Activated naive CD4-positive, alpha-beta T cell treated with anti-CD3 and anti-CD28 coated beads for 36 hours (primary cell): Measurements from ENCODE around the gene TFAP2E. TPM values are rescaled to one million over a fixed set of nuclear protein-coding genes. Genes with fewer than 3 reads are reported as not detected.
A peak's percentile ranks its signal among the peaks of the same experiment; 100 is the strongest.

Source experiments
- CTCF ChIA-PET: fragments of 350-600 bp; sonication (Branson Sonifier 250); formaldehyde crosslinking; loops from one replicate; lab custom pipeline; 2021; ENCODE audit warnings: antibody characterized with exemption; lab: Charles Lee
- DNase-seq: peaks from one replicate; pipeline ENCODE4 v3.0.0-alpha.2; 2020
- H3K27ac Mint-ChIP-seq: one replicate; pipeline ENCODE4 v1.8.0; 2021; ENCODE audit warnings: mild to moderate bottlenecking, mixed read lengths
- H3K27me3 Mint-ChIP-seq: one replicate; pipeline ENCODE4 v1.8.0; 2021; ENCODE audit warnings: low read depth, mixed read lengths
- H3K36me3 Mint-ChIP-seq: one replicate; pipeline ENCODE4 v1.8.0; 2021; ENCODE audit warnings: low read depth, mixed read lengths
- H3K4me1 Mint-ChIP-seq: one replicate; pipeline ENCODE4 v1.8.0; 2021; ENCODE audit warnings: low read depth, mixed read lengths
- H3K4me3 Mint-ChIP-seq: one replicate; pipeline ENCODE4 v1.8.0; 2021; ENCODE audit warnings: mild to moderate bottlenecking, moderate library complexity, mixed read lengths
- H3K9me3 Mint-ChIP-seq: one replicate; pipeline ENCODE4 v1.8.0; 2021; ENCODE audit warnings: mixed read lengths
- intact Hi-C: fragments of 100-400 bp; cut with micrococcal nuclease; formaldehyde crosslinking; loops from one replicate; pipeline ENCODE4 v1.15.1; 2023
- total RNA-seq, 2 experiments: library from RNA; stranded (reverse); gene quantifications; one replicate each; pipeline ENCODE4 v1.2.3, GENCODE V29; 2021

TFAP2E gene
- total RNA-seq, 2 experiments from 2014 or later, result 0.19 to 0.27 TPM

DNA sequence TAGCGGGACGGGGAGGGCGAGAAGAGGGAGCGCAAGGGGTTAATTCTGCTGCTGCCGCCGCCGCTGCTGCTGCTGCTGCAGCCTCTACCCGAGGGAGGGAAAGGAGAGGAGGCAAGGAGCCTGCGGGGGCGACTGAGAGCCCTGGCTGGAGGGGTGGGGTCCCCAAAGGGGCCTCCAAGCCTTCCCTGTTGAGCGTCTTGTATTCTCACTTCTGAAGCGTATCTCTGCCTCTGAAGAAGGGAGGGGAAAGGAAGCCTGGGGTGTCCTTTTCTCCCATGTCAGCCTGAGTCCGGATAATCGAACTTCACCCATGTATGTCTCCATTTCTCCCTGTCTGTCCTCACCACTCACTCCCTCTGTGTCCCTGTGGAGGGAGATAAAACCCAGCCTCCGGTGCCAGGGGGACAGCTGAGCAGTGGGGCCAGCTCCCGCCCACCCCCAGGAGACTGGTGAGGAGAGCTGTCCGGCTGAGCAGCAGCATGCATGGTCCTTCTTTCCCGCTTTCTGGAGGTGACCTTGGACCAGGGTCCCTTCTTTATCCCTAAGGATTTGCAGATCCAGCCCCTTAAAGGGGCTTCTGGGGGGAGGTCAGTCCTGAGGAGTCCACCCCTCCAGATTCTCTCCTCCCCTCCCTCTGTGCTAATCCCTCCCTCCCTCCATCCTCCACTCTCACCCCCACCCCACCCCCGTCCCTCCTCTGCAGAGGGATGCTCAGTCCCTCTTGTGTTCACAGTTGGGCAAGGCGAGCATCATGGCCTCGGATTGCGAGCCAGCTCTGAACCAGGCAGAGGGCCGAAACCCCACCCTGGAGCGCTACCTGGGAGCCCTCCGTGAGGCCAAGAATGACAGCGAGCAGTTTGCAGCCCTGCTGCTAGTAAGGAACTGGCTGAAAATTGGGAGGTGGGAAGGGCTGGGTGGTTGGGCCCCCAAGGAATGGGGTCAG lies 14.5 kb upstream of the TFAP2E start:
- H3K36me3 Mint-ChIP-seq, result no peaks in the 10 kb centered on the region
- peaks cover 44% of the 10 kb centered on the region for H3K4me1 Mint-ChIP-seq
- H3K27ac Mint-ChIP-seq, result peak overlapping the region; percentile 92
- DNase-seq, result no peak
- CTCF ChIA-PET, result interaction anchor here (1.2 to 12.3 kb wide), 3 partner anchors 14 to 157 kb away, joined by 4 to 113 read pairs (median 4); partner anchors contain the start of gene TFAP2E
- H3K4me3 Mint-ChIP-seq, result peak overlapping the region; percentile 95
- H3K9me3 Mint-ChIP-seq, result no peaks in the 10 kb centered on the region
- H3K27me3 Mint-ChIP-seq, result no peaks in the 10 kb centered on the region
- intact Hi-C loops, result loop anchor here (5.0 to 10.0 kb wide), 5 partner anchors 84 to 761 kb away; partner anchors contain the start of genes PSMB2, SFPQ, SMIM12 and ZMYM4

DNA sequence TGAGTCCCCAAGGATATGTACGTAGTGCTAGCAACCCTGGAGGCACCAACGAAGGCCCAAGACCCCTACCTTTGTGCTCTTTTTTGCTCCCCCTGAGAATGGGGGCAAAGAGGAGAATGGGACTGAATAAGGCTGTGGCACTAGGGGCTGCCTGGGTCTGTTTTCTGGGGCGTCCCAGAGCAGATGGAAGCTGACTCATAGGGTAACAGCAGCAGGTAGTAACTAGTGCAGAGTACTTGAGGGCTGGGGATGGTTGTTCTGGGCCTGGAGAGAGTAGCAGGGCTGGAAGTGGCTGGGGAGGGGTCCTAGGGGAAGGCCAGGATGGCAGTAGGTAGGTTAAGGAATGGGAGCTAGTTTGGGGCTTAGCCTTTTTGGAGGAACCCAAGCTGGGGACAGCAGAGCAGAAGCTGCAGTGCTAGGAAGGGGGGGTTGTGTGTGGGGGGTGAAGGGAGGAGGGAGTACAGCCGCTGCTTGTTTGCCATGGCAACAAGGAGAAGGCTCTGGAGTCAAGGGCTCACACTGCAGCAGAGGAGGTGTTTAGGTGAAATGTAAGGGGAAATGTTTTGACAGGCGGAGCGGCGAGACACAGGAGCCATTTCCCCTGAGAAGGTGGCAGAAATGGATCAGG lies 13.7 kb upstream of the TFAP2E start:
- Mint-ChIP-seq H3K9me3 (no peaks in the 10 kb centered on the region), H3K36me3 (no peaks in the 10 kb centered on the region), H3K4me1 (peaks cover 45% of the 10 kb centered on the region), H3K27me3 (no peaks in the 10 kb centered on the region), H3K4me3 (peak overlapping the region; percentile 5), H3K27ac (no peak overlapping the region)
- intact Hi-C loops, result loop anchor here (5.0 to 10.0 kb wide), 5 partner anchors 83 to 762 kb away; partner anchors contain the start of genes PSMB2, SFPQ, SMIM12 and ZMYM4
- DNase-seq, result no peak
- CTCF ChIA-PET, result interaction anchor here (1.2 to 12.3 kb wide), 3 partner anchors 13 to 157 kb away, joined by 4 to 113 read pairs (median 4); partner anchors contain the start of gene TFAP2E

- H3K9me3 Mint-ChIP-seq, result no peaks in the 10 kb centered on the region
- peaks cover 36% of the 10 kb centered on the region for H3K4me1 Mint-ChIP-seq
- H3K27me3 Mint-ChIP-seq, result no peaks in the 10 kb centered on the region
- no peak overlapping the region for H3K27ac Mint-ChIP-seq
- no peak for DNase-seq
- peaks cover 4% of the 10 kb centered on the region for H3K36me3 Mint-ChIP-seq
- intact Hi-C loops, result no loop called here
- CTCF ChIA-PET, result interaction anchor here (1.7 to 12.3 kb wide), 2 partner anchors 108 to 156 kb away, joined by 4 to 113 read pairs; no protein-coding TSS in a partner anchor
- no peak overlapping the region for H3K4me3 Mint-ChIP-seq
Observed at GRCh38 chr1:35560256-35561225, 12.6 kb upstream of the TFAP2E start.

DNA sequence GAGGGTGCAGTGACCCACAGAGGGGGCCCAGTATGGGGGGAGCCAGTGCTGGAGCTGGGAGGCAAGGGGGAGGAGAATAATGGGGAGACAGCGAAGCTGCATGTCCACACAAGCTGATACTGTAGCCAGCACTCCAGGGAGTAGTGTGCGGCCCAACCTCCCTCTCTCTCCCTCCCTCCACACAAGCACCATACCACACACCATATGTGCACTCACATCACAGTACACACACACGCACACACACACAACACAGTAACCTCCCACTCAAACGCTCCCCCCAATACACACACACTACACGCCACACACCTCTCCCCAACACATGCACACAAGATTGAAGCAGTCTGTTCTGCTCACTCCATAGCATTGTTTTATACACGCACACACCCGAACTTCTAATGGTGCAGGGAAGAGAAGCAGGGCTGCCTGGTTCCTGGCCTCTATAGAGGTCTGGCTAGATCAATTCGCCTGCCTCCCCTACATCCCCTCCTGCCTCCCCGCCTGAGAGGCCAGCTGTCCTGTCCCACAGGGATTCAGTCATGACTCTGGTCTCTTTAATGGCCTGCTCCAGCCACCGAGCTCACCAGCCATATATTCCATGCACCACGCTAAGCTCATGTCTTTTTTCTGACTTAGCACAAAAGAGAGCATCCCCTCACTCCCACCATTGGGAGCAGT lies 11.7 kb upstream of the TFAP2E start:
- no peaks in the 10 kb centered on the region for H3K9me3 Mint-ChIP-seq
- peaks cover 27% of the 10 kb centered on the region for H3K4me1 Mint-ChIP-seq
- H3K36me3 Mint-ChIP-seq, result peaks cover 4% of the 10 kb centered on the region
- H3K27ac Mint-ChIP-seq, result no peak overlapping the region
- CTCF ChIA-PET, result interaction anchor here (0.6 to 12.3 kb wide), 3 partner anchors 109 to 155 kb away, joined by 3 to 113 read pairs (median 3); no protein-coding TSS in a partner anchor
- DNase-seq, result no peak
- no peaks in the 10 kb centered on the region for H3K27me3 Mint-ChIP-seq
- no peak overlapping the region for H3K4me3 Mint-ChIP-seq
- intact Hi-C loops, result no loop called here

DNA sequence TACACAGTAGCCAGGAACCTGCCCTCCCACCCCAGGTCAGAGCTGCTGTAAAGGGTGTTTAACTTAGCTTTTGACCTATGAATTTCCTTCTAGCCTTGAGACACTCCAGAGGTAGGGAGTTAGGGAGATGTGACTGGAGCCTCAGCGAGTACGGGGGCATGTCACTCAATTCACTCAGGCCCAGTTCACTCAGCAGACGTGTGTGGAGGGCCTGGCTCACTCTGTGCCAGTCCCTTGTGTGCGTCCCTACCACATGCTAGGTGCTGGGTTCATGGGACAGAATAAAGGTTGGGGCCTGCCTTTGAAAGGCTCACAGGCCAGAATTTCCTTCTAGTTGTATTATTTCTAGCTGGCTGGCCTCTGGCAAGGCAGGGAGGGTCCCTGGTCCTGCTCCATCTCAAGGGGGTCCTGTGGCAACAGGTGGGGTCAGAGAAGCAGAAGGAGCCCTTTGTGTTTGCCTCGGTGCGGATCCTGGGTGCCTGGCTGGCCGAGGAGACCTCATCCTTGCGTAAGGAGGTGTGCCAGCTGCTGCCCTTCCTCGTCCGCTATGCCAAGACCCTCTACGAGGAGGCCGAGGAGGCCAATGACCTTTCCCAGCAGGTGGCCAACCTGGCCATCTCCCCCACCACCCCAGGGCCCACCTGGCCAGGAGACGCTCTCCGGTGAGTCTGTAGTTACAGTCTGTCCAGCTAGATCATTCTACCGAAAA lies 11.0 kb upstream of the TFAP2E start:
- CTCF ChIA-PET, result interaction anchor here (0.6 to 12.3 kb wide), 5 partner anchors 12 to 155 kb away, joined by 3 to 113 read pairs (median 4); no protein-coding TSS in a partner anchor
- no peaks in the 10 kb centered on the region for H3K27me3 Mint-ChIP-seq
- intact Hi-C loops, result no loop called here
- no peak for DNase-seq
- H3K4me1 Mint-ChIP-seq, result peaks cover 24% of the 10 kb centered on the region
- H3K9me3 Mint-ChIP-seq, result no peaks in the 10 kb centered on the region
- no peak overlapping the region for H3K4me3 Mint-ChIP-seq
- H3K27ac Mint-ChIP-seq, result peak overlapping the region; percentile 19
- peaks cover 8% of the 10 kb centered on the region for H3K36me3 Mint-ChIP-seq

- Mint-ChIP-seq H3K4me3 (no peak overlapping the region), H3K9me3 (no peaks in the 10 kb centered on the region), H3K27me3 (no peaks in the 10 kb centered on the region), H3K36me3 (peaks cover 8% of the 10 kb centered on the region), H3K4me1 (peaks cover 24% of the 10 kb centered on the region), H3K27ac (no peak overlapping the region)
- no peak for DNase-seq
- CTCF ChIA-PET, result interaction anchor here (1.0 to 12.3 kb wide), 3 partner anchors 13 to 152 kb away, joined by 4 to 113 read pairs (median 5); no protein-coding TSS in a partner anchor
- intact Hi-C loops, result no loop called here
Observed at GRCh38 chr1:35563166-35563565, 9.9 kb upstream of the TFAP2E start.

DNA sequence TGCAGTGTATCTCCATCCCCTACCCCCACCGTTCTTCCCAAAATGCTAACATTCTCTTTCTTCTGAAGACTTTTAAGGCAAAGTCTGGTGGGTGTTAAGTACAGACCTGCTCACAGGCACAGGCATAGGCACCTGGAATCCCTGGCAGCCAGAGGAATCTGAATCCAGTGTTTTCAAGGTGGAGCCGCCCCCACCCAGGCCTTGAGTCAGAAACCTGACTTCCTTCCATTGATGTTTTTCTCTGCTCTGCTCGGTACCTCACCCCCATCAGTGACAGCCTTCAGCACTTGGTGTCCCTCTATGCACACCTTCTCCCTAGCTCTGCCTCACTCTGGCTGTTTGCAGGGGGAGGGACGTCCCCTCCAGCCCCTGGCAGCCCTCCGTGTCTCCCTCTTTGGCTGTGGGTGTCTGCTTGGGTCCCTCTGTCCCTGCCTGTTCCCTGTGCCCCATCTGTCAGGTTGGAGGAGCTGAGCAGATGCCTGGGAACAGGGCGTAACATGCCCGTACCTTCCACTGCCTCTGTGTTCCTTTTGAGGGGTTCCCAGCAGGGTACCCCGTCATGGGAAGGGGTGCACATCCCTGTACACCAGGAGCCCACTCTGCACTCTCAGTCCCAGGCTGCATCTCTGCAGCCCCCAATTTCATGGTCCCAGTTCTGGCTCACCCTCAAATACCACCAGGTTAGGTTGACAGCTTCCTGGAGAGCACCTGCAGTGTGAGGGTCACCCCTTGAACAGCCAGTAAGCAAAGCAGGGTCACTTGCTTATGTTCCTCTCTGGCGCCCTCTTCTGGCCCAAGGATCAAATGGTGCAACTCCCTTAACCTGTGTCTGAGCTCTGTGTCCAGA lies 8.9 kb upstream of the TFAP2E start:
- CTCF ChIA-PET, result interaction anchor here (0.5 to 5.9 kb wide), 23 partner anchors 8 to 669 kb away, joined by 3 to 147 read pairs (median 4); partner anchors contain the start of genes CLSPN, KIAA0319L and NCDN
- H3K4me1 Mint-ChIP-seq, result peaks cover 16% of the 10 kb centered on the region
- intact Hi-C loops, result loop anchor here (1.0 to 2.0 kb wide), 2 partner anchors 113 to 361 kb away; no protein-coding TSS in a partner anchor
- peaks cover 8% of the 10 kb centered on the region for H3K36me3 Mint-ChIP-seq
- H3K4me3 Mint-ChIP-seq, result no peak overlapping the region
- no peaks in the 10 kb centered on the region for H3K27me3 Mint-ChIP-seq
- H3K27ac Mint-ChIP-seq, result no peak overlapping the region
- H3K9me3 Mint-ChIP-seq, result no peaks in the 10 kb centered on the region
- DNase-seq, result peak; percentile 92

- no peak overlapping the region for H3K27ac Mint-ChIP-seq
Observed at GRCh38 chr1:35564884-35565741, 8.0 kb upstream of the TFAP2E start.

DNA sequence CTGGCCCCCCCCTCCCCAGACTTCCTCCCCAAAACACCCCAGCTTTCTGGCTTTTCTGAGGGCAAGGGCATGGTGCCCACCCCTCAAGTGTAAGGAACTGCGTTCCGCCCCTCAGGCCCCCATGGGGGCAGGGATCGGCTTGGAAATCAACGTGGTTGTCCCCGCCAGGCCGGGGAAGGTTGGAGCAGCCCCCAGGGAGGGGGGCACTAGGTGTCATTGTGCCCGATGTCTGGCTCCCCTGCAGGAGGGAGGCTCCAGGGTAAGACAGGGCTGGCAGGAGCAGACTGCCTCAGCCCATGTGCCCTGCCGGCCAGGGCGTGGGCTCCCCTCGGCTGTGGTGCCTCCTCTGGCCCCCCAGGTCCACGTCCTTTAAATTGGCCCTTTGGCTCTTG lies 7.4 kb upstream of the TFAP2E start:
- intact Hi-C loops, result loop anchor here (2.0 kb wide), 1 partner anchor 363 kb away; no protein-coding TSS in a partner anchor
- CTCF ChIA-PET, result interaction anchor here (0.6 to 5.9 kb wide), 12 partner anchors 9 to 214 kb away, joined by 3 to 147 read pairs (median 8); partner anchors contain the start of genes C1orf216, KIAA0319L and NCDN
- H3K4me1 Mint-ChIP-seq, result peaks cover 10% of the 10 kb centered on the region
- peaks cover 8% of the 10 kb centered on the region for H3K36me3 Mint-ChIP-seq
- H3K27me3 Mint-ChIP-seq, result no peaks in the 10 kb centered on the region
- no peaks in the 10 kb centered on the region for H3K9me3 Mint-ChIP-seq
- no peak for DNase-seq
- H3K4me3 Mint-ChIP-seq, result no peak overlapping the region
- no peak overlapping the region for H3K27ac Mint-ChIP-seq

More at GRCh38 chr1:35564884-35565741, 8.0 kb upstream of the TFAP2E start:
- Mint-ChIP-seq H3K27me3 (no peaks in the 10 kb centered on the region), H3K4me3 (no peak overlapping the region), H3K9me3 (no peaks in the 10 kb centered on the region), H3K4me1 (peaks cover 10% of the 10 kb centered on the region), H3K36me3 (peaks cover 8% of the 10 kb centered on the region)
- DNase-seq, result no peak
- intact Hi-C loops, result loop anchor here (1.0 to 2.0 kb wide), 2 partner anchors 114 to 362 kb away; no protein-coding TSS in a partner anchor
- CTCF ChIA-PET, result interaction anchor here (0.5 to 5.9 kb wide), 24 partner anchors 8 to 670 kb away, joined by 3 to 147 read pairs (median 4); partner anchors contain the start of genes CLSPN, KIAA0319L and NCDN
